Measurements from ENCODE around the gene SLC25A2. TPM values are rescaled to one million over a fixed set of nuclear protein-coding genes. Genes with fewer than 3 reads are reported as not detected.

The SLC25A2 gene
- total and polyA plus RNA-seq, 2 of the 8 experiments (the other 6 are each of a cell fraction or from before 2014, with no cell fraction given), result not detected

DNA sequence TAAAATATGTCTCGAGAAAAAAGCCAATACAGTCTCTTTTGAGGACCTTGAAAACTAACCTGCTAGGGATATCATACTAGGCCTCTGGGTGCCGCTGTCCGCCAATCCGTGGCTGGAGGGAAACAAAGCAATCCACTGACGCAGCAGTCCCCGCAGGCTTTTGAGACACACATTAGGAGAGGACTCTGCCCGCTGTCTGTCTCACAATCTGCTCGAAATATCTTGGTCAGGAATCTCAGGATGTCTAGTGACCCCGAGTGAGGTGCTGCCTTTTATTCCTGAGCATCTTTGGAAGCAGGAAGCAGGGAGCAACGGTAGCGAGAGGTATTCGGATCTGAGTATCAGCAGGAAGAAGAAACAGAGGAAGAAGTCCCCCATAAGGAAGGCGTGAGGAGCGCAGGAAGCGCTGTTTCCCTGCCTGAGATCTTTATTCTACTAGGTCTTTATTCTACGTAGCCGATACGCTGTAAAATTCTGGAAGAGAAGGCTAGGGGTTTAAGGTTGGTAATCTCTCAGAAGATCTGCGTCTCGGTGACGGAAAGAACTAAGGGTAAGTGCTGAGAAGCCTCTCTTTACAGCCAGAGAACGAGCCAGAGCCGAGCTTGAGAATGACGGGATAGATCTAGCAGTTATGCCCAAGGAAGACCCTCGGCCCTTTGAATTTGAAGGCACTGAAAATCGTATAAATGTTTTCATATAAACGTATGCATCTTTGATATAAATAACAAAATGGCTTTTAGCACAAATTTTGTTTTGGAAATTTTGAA lies 22.4 kb upstream of the SLC25A2 start (continued):
- TF ChIP-seq, protein P1, sequence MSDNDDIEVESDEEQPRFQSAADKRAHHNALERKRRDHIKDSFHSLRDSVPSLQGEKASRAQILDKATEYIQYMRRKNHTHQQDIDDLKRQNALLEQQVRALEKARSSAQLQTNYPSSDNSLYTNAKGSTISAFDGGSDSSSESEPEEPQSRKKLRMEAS (IDR thresholded peaks at IDR 0.05), result peak; percentile 37; the same call in 1 of the 2 replicates
- TF ChIP-seq POU5F1 (IDR thresholded peaks at IDR 0.05; ENCODE audit: low read depth, low read length) (no peak), CHD1 (IDR thresholded peaks at IDR 0.05; ENCODE audit: low read depth, low read length) (no peak), RAD21 (IDR thresholded peaks at IDR 0.05 in 1 of 2, conservative IDR thresholded peaks at IDR 0.05 in 1 of 2; ENCODE audit: low read depth in 2 of 2, low read length in 2 of 2) (peak; percentile 47 to 63), MAFK (IDR thresholded peaks at IDR 0.05; ENCODE audit: low read depth, low read length) (peak; percentile 46; the same call in 1 of the 2 replicates), POLR2A (IDR thresholded peaks at IDR 0.05; ENCODE audit: control extremely low read depth in 1 of 2, low read depth in 2 of 2, low read length in 2 of 2) (peak in 1 of 2 experiments; percentile 56; a peak in 1 of 3 replicates), ASH2L (IDR thresholded peaks at IDR 0.05; ENCODE audit: low read length) (no peak), RFX5 (IDR thresholded peaks at IDR 0.05; ENCODE audit: borderline replicate concordance, low read depth, low read length) (no peak), BRCA1 (IDR thresholded peaks at IDR 0.05; ENCODE audit: low read depth, low read length) (no peak), EGR1 (IDR thresholded peaks at IDR 0.05; ENCODE audit: borderline replicate concordance, low read depth, low read length) (peak; percentile 34; the same call in 1 of the 2 replicates), CEBPB (IDR thresholded peaks at IDR 0.05; ENCODE audit: low read depth, low read length) (no peak)
- TF ChIP-seq, protein P2, sequence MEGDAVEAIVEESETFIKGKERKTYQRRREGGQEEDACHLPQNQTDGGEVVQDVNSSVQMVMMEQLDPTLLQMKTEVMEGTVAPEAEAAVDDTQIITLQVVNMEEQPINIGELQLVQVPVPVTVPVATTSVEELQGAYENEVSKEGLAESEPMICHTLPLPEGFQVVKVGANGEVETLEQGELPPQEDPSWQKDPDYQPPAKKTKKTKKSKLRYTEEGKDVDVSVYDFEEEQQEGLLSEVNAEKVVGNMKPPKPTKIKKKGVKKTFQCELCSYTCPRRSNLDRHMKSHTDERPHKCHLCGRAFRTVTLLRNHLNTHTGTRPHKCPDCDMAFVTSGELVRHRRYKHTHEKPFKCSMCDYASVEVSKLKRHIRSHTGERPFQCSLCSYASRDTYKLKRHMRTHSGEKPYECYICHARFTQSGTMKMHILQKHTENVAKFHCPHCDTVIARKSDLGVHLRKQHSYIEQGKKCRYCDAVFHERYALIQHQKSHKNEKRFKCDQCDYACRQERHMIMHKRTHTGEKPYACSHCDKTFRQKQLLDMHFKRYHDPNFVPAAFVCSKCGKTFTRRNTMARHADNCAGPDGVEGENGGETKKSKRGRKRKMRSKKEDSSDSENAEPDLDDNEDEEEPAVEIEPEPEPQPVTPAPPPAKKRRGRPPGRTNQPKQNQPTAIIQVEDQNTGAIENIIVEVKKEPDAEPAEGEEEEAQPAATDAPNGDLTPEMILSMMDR (IDR thresholded peaks at IDR 0.05; ENCODE audit: control extremely low read depth in 1 of 3, insufficient read depth in 1 of 3, low read depth in 1 of 3, low read length in 3 of 3), result peak; percentile 58 to 74 (median 71)
- TF ChIP-seq, protein P3, sequence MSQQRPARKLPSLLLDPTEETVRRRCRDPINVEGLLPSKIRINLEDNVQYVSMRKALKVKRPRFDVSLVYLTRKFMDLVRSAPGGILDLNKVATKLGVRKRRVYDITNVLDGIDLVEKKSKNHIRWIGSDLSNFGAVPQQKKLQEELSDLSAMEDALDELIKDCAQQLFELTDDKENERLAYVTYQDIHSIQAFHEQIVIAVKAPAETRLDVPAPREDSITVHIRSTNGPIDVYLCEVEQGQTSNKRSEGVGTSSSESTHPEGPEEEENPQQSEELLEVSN (IDR thresholded peaks at IDR 0.05), result peak; percentile 81

Data from H1 (cell line).